ENCODE measurements around the gene FXR2.

GRCh38 chr17:7615265-7615747, 609 bp upstream of the FXR2 start:
- TF ChIP-seq EZH2 (IDR thresholded peaks at IDR 0.05; ENCODE audit: borderline replicate concordance, insufficient read depth, low read length, poor library complexity, severe bottlenecking): no peak
- TF ChIP-seq, protein P1, sequence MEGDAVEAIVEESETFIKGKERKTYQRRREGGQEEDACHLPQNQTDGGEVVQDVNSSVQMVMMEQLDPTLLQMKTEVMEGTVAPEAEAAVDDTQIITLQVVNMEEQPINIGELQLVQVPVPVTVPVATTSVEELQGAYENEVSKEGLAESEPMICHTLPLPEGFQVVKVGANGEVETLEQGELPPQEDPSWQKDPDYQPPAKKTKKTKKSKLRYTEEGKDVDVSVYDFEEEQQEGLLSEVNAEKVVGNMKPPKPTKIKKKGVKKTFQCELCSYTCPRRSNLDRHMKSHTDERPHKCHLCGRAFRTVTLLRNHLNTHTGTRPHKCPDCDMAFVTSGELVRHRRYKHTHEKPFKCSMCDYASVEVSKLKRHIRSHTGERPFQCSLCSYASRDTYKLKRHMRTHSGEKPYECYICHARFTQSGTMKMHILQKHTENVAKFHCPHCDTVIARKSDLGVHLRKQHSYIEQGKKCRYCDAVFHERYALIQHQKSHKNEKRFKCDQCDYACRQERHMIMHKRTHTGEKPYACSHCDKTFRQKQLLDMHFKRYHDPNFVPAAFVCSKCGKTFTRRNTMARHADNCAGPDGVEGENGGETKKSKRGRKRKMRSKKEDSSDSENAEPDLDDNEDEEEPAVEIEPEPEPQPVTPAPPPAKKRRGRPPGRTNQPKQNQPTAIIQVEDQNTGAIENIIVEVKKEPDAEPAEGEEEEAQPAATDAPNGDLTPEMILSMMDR (IDR thresholded peaks at IDR 0.05; ENCODE audit: poor library complexity, severe bottlenecking): no peak
- no peak for TF ChIP-seq EP300 (conservative IDR thresholded peaks at IDR 0.05; ENCODE audit: poor library complexity, severe bottlenecking)
- no peak for TF ChIP-seq TAF1 (IDR thresholded peaks at IDR 0.05; ENCODE audit: low read depth)
- no peak for TF ChIP-seq RAD21 (conservative IDR thresholded peaks at IDR 0.05)
- no peak for TF ChIP-seq POLR2AphosphoS5 (IDR thresholded peaks at IDR 0.05)
- TF ChIP-seq, protein P2, sequence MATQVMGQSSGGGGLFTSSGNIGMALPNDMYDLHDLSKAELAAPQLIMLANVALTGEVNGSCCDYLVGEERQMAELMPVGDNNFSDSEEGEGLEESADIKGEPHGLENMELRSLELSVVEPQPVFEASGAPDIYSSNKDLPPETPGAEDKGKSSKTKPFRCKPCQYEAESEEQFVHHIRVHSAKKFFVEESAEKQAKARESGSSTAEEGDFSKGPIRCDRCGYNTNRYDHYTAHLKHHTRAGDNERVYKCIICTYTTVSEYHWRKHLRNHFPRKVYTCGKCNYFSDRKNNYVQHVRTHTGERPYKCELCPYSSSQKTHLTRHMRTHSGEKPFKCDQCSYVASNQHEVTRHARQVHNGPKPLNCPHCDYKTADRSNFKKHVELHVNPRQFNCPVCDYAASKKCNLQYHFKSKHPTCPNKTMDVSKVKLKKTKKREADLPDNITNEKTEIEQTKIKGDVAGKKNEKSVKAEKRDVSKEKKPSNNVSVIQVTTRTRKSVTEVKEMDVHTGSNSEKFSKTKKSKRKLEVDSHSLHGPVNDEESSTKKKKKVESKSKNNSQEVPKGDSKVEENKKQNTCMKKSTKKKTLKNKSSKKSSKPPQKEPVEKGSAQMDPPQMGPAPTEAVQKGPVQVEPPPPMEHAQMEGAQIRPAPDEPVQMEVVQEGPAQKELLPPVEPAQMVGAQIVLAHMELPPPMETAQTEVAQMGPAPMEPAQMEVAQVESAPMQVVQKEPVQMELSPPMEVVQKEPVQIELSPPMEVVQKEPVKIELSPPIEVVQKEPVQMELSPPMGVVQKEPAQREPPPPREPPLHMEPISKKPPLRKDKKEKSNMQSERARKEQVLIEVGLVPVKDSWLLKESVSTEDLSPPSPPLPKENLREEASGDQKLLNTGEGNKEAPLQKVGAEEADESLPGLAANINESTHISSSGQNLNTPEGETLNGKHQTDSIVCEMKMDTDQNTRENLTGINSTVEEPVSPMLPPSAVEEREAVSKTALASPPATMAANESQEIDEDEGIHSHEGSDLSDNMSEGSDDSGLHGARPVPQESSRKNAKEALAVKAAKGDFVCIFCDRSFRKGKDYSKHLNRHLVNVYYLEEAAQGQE (IDR thresholded peaks at IDR 0.05; ENCODE audit: borderline replicate concordance): no peak
- no peak for TF ChIP-seq SMC3 (conservative IDR thresholded peaks at IDR 0.05; ENCODE audit: poor library complexity)

All from neural cell (in vitro differentiated cells).